BJ (cell line): ENCODE measurements around the gene SRSF10. TPM values are rescaled to one million over a fixed set of nuclear protein-coding genes. Genes with fewer than 3 reads are reported as not detected.
A peak's percentile ranks its signal among the peaks of the same experiment; 100 is the strongest.

Experiments
- CTCF ChIA-PET: fragments of 350-600 bp; formaldehyde crosslinking; extraction: SDS; loops from one replicate; lab custom pipeline; 2021; ENCODE audit warnings: antibody characterized with exemption, inconsistent platforms; lab: Yijun Ruan, JAX
- POLR2A ChIA-PET: fragments of 300-600 bp; sonication (Branson Sonifier 250); formaldehyde crosslinking; extraction: SDS; loops from one replicate; lab custom pipeline; 2021; ENCODE audit warnings: antibody characterized with exemption; lab: Charles Lee
- DNase-seq: peaks from one replicate; pipeline ENCODE4 v3.0.0-alpha.2; 2011; ENCODE audit warnings: low read depth
- H3K27me3 ChIP-seq: 2 replicates; pipeline ENCODE4 v1.6.0; 2011; ENCODE audit warnings: low read length; ENCODE audit not compliant: control insufficient read depth, insufficient read depth
- H3K36me3 ChIP-seq: 2 replicates; pipeline ENCODE4 v1.5.1; 2011; ENCODE audit warnings: low read length; ENCODE audit not compliant: control insufficient read depth, insufficient read depth
- H3K4me3 ChIP-seq: 2 replicates; pipeline ENCODE4 v1.5.1; 2011; ENCODE audit warnings: low read depth, mild to moderate bottlenecking, control low read depth, low read length
- CTCF ChIP-seq: IDR thresholded peaks from 2 replicates; pipeline ENCODE4 v1.5.1; 2011; ENCODE audit warnings: low read depth, mild to moderate bottlenecking, control low read depth, inconsistent platforms, low read length, moderate library complexity; ENCODE audit not compliant: insufficient read depth
- polyA plus RNA-seq: library from polyadenylated mRNA; depleted of rRNA; stranded (reverse); fragments of >200 nt; gene quantifications from 2 replicates; pipeline ENCODE4 v1.2.3, GENCODE V29; 2011

The SRSF10 gene
- polyA plus RNA-seq, 1 experiment: 55.1 TPM

GRCh38 chr1:23980728-23981070, 572 bp upstream of the SRSF10 start:
- no peak for DNase-seq
- TF ChIP-seq CTCF: no peak
- ChIA-PET CTCF (interaction anchor here (0.6 to 1.0 kb wide), 3 partner anchors 13 to 61 kb away, joined by 3 to 4 read pairs (median 3); no protein-coding TSS in a partner anchor), POLR2A (interaction anchor here (0.5 to 2.0 kb wide), 4 partner anchors 15 to 960 kb away, joined by 3 to 7 read pairs (median 4); no protein-coding TSS in a partner anchor)
- H3K4me3 ChIP-seq: peak overlapping the region; percentile 96
- H3K36me3 ChIP-seq: no peaks in the 10 kb centered on the region
- H3K27me3 ChIP-seq: no peaks in the 10 kb centered on the region

DNA sequence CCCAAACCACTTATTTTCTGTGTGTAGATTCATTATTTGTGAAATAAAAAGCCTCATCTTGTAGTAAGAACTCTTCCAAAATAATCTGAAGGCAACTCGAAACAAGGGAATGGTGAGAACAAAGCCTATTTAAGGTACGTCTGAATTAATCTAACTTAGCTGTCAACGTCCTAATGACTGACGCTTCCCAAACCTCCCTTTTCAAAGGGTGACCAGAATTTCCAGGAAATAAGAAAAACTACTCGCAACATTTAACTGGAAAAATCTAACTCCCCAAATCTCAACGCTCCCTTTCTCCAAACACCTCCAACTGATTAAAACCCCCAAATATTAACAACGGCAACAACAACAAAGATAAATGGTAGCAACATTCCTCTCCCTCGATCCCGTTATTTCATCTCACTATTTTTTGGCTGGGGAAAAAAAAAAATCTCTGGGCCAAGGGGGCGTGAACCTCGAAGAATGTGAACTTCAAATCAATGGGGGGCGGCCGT, 693 bp downstream of the SRSF10 start:
- no peak for DNase-seq
- H3K36me3 ChIP-seq: no peaks in the 10 kb centered on the region
- ChIA-PET POLR2A (interaction anchor here (1.0 to 2.0 kb wide), 2 partner anchors 13 to 43 kb away, joined by 3 to 7 read pairs; no protein-coding TSS in a partner anchor), CTCF (interaction anchor here (0.7 to 1.0 kb wide), 3 partner anchors 11 to 28 kb away, joined by 3 read pairs; no protein-coding TSS in a partner anchor)
- no peaks in the 10 kb centered on the region for H3K27me3 ChIP-seq
- no peak for TF ChIP-seq CTCF
- H3K4me3 ChIP-seq: peak overlapping the region; percentile 96

GRCh38 chr1:23978805-23979204, 1.3 kb downstream of the SRSF10 start:
- ChIA-PET CTCF (interaction anchor here (0.7 kb wide), 1 partner anchor 29 kb away, joined by 3 read pairs; no protein-coding TSS in a partner anchor), POLR2A (interaction anchor here (2.0 kb wide), 1 partner anchor 44 kb away, joined by 7 read pairs; no protein-coding TSS in a partner anchor)
- H3K36me3 ChIP-seq: no peaks in the 10 kb centered on the region
- DNase-seq: no peak
- H3K27me3 ChIP-seq: no peaks in the 10 kb centered on the region
- TF ChIP-seq CTCF: no peak
- H3K4me3 ChIP-seq: peak overlapping the region; percentile 96

DNA sequence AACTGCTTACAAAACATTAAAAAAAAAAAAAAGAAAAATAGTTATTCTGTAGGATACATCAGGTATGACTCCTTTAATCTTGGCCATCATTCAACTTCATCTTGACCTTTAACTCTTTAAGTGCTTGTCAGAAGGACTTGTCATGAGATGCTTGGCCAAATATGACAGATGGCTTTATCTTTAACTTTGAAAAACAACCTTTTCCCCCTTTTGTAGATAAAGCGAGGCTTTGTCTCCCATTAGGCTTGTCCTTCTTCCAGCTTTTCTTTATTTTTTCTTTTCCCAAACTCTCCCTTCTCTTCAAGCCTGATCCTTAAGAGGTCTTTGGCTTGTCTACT, 2.3 kb downstream of the SRSF10 start:
- Histone ChIP-seq H3K27me3 (no peaks in the 10 kb centered on the region), H3K36me3 (no peaks in the 10 kb centered on the region; the same call in 1 of the 2 replicates), H3K4me3 (no peak overlapping the region)
- ChIA-PET CTCF (interaction anchor here (1.5 kb wide), 1 partner anchor 26 kb away, joined by 4 read pairs; no protein-coding TSS in a partner anchor), POLR2A (no interaction called here)
- no peak for TF ChIP-seq CTCF
- no peak for DNase-seq

DNA sequence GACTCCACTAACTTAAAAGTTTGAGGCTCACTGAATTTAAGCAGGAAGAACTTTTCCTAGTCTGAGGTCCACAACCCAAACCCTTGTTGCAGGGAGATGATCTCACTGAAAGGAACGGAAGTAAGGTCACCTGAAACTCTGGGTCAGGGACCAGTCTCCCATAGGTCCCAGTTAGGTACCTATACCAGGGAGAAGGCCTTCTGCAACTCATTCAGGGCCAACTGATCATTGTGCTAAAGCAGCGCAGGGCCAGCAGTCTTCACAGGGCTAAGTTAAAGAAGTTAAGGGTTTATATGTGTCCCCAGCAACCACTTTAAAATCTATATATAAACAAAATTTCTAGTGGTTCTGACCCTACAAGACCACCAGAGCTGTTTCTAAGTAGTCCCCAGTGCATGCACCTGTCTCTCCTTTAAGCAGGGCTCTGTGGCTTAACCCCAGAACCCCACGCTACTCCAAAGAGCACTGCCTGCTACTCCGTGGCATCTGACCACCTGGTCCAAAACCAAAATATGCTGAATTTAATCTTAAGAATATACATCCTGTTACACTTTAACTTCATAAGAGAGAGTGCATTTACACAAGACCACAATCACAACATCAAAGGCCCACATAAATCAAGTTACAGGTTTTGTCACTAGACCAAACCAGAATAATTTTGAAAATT, 2.8 kb downstream of the SRSF10 start:
- H3K27me3 ChIP-seq: no peaks in the 10 kb centered on the region
- peaks cover under 1% of the 10 kb centered on the region for H3K36me3 ChIP-seq
- no peak overlapping the region for H3K4me3 ChIP-seq
- TF ChIP-seq CTCF: no peak
- POLR2A ChIA-PET: interaction anchor here (0.6 kb wide), 1 partner anchor 1258 kb away, joined by 3 read pairs; no protein-coding TSS in a partner anchor
- CTCF ChIA-PET: interaction anchor here (1.5 kb wide), 1 partner anchor 26 kb away, joined by 4 read pairs; no protein-coding TSS in a partner anchor
- no peak for DNase-seq
